ENCODE data around the gene C1orf159.
"Not testable (repeated sequence)": the region's sequence is repeated elsewhere in the genome, so short reads cannot be mapped to it uniquely, and the experiment has no call there.

The C1orf159 gene

DNA sequence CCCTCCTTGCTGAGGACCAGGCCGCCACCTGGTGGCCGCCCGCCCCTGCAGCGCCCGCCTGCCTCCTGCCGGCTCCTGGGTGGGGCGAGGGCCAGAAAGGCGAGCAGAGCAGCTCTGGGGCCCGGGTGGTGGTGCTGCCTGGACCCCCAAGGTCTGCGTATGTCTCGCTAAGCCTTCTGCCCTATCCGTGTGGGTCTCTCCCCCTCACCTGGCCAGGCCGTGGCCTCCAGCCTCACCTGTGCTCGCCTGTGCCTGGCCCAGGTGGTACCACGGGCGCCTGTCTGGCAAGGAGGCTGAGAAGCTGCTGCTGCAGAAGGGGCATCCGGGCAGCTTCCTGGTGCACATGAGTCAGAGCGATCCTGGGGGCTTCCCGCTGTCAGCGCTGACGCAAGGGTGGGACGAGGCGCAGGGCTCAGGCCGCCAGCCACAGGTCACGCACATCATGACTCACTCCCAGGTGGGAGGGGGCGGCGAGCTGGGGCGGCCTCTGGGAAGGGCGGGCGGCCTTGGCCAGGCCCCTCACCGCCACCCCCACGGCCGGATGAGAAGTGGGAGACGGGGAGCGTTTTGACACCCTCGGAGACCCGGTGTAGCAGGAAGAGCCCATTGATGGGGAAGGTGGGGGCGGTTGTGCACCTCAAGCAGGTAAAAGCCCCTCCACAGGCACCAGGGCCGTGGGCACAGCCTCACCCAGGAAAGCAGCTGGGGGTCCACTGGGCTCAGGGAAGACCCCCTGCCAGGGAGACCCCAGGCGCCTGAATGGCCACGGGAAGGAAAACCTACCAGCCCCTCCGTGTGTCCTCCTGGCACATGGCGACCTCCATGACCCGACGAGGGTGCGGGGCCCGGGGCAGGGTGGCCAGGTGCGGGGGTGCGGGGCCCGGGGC is 51.7 kb downstream of the C1orf159 start:
- DNase-seq: peak; percentile 96

DNA sequence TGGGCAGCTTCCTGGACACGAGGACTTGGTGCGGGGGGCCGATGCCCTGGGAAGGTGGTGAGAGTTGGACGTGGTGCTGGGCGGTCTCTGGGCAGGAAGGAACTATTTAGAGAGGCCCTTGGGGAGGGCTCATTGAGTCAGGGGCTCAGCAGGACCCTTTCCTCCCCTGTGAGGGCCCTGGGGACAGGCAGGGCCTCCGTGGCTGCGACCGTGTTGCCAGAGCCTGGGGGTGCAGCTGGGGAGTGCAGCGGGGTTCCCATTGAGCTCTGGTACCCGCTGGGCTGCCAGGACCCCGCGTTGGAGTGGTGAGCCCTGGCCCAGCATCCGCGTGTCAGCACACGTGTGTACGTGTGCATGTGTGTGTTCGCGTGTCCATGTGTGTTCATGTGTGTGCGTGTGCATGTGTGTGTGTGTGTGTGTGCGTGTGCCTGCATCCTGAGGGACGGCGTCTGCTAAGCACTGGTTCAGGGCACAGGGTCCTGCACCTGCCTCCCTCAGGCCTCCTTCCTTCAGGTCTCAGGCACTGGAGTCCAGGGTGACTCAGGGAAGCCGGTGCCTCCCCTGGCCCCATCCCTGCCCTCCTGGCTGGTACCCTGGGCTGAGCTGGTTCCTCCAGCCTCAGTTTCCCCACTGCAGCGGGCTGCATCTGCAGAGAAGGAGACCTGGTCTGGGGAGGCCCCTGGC is 52.5 kb downstream of the C1orf159 start:
- DNase-seq: no peak

DNA sequence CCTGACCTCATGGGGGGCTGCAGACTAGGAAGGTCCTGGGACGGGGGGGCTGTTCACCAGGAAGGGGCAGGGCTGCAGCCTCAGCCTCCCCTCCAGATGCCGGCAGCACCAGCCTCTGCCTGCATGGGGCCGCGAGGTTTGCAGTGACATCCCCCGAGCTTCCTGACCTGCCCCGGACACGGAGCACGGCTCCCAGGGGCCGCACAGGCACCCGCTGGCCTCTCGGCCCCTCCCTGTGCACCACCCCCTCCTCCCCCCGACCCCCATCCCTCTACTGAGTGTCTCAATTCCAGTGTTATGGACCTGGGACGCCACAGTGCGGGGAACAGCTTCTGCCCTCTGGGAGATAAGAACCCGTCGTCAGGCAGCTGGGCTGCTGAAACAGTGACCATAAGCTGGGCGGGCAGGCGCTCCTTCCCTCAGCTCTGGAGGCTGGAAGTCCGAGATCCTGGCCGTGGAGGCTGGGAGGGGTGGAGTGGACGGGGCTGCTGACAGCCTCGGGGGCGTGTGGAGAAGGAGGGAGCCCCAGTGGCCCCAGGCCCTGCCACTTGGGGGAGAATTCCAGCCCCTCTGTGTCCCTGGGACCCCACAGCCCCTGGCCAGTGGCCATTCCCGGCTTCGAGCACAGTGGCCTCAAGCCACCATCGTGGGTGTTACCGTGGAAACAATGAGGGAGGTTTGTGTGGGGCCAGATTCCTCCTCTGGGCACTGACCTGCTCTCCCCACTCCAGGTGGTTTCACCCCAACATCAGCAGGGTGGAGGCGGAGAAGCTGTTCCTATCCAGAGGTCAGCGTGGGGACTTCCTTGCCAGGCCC is 53.3 kb downstream of the C1orf159 start:
- DNase-seq: no peak

DNA sequence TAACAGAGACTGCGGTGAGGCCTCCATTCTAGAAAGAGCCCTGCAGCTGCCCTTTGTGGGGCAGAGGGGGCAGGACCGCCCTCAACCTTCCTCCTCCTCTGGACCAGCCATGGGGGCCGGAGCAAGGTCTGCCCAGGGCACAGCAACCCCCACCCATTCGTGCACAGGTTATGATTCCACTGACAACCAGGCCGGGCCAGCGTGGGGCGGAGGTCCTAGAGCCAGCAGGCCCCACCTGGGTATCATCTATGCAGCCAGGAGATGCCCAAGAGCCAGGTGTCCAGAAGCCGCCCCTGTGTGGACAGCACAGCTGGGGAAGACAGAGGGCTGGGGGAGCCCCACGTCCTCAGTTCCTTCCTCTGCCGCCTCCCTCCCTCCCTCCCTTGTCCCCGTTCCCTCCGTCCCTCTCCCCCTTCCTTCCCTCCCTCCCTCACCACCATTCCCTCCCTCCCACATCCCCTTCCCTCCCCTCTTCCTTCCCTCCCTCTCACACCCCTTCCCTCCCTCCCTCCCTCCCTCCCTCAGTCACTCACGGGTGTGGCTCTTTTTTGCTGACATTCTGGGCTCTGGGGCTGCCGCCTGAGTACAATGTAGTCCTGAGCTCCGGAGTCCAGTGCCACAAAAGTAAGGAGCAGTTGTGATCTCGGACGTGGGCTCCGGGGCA is 54.1 kb downstream of the C1orf159 start:
- DNase-seq: no peak

DNA sequence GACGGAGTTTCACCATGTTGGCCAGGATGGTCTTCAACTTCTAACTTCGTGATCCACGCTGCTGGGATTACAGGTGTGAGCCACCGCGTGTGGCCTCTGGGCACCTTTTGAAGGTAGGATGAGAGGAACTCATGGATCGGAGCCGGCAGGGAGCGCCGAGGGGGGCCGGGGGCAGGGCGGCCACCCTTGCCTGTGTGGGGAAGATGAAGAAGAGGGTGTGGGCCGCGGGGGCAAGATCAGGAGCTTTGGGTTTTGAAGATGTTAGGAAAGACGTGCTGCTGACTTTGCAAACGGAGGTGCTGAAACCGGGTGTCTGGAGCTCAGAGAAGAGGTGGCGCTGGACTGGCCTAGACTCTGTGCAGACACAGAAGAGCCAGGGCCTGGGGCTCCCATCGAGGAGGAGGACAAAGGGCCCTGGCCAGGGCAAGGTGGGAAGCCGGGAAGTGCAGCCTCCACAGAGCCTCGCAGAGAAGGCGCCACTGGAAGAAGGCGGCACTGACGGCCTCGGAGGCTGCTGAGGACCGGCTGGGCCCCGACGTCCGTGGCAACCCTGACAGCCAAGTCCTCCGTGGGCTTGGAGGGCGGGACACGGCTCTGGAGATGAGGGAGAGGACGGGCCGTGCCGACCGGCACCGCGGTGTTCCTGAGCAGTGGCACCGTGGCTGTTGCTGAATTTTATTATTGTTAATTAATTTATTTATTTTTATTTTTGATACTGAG is 55.4 kb downstream of the C1orf159 start:
- DNase-seq: no peak

DNA sequence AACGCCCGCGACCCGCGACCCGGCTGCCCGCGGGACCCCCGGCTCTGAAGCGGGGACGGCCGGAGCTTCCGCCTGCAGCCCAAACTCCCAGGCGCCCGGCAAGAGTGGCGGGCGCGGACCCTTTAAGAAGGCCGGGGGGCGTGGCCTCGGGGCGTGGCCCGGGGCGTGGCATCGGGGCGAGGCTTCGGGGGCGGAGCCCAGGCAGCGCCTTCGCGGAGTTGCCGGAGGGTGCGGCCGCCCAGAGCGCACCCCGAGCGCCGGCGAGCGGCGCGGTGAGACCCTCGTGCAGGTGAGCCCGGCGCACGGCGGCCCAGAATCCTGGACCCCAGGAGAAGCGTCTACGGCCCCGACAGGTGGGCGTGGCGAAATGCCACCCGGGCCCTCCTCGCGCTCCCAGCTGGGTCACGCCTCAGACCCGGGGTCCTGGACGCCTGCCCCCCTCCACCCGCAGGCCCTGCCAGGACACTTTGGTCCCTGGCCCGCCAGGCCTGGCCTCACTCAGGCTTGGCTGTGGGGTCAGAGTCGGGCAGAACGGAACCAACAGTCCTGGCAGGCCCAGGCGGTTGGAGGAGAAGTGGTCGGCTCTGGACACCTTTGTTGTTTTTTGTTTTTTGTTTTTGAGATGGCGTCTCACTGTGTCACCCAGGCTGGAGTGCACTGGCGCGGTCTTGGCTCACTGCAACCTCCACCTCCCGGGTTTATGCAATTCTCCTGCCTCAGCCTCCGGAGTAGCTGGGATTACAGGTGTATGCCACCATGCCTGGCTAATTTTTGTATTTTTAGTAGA is 56.2 kb downstream of the C1orf159 start:
- peak; percentile 94 for DNase-seq

DNA sequence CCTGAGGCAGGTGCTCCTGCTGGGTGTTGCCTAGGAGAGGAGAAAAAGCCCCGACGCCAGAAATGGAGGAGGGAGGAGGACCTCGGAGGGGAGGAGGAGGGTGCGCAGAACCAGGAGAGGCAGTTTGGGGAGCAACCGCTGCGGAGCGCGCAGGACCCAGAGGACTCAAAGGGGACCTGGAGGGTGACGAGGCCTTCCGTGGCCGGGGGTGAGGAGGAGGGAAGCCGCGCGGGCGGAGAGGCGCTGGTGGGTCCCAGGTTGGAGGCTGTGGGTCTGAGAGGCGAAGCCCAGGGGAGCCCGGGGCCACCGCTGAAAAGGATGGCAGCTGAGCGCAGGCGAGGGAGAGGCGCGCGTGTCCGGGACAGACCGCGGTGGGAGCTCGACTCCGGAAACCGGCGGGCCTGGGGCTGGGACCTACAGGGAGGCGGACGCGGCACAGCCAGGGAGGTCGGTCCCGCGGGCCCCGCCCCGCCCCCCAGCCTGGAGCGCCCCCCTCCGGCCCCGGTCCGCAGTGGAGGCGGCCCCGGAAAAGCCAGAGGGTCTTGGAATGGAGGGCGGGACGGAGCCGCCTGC is 56.9 kb downstream of the C1orf159 start:
- peak; percentile 57 for DNase-seq

DNA sequence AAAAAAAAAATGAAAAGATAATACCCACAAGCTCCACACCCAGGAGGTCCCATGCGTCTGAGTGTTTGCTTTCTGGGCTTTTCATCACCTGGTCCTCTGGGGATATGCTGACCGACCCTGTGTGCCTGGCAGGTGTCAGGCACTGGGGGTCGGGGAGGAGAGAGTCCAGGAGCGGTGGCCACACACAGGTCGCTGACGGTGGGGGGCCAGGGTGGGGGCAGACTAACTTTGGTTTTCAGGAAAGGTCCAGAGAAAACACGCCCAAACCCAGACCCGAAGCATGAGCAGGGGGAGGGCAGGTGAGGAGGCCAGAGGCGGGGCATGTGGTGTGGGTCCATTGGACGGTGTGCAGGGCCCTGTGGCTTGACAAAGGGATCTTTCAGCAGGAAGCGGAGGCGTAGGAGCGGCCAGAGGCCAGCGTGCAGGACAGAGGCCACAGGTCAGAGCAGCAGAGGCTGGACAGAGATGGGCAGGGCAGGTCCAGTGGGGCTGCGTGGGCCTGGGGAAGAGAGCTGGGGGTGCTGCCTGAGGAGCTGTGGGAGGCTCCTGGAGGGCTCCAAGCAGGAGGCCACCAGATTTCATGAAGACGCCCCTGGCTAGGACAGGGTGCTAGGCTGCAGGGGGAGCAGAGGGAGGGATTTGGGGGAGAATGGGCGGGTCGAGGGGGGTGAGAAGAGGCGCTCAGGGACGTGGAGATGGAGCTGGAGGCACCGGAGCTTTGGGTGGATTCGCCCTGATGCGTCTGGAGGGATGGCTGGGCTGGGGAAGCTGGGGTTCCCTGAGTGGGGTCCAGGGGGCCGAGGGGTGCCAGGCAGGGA is 57.6 kb downstream of the C1orf159 start:
- no peak for DNase-seq

DNA sequence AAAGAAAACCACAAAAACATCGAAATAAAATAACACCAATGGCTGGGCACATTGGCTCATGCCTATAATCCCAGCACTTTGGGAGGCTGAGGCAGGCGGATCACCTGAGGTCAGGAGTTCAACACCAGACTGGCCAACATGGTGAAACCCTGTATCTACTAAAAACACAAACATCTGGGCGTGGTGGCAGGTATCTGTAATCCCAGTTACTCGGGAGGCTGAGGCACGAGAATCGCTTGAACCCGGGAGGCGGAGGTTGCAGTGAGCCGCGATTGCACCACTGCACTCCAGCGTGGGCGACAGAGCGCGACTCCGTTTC is 58.2 kb downstream of the C1orf159 start:
- not testable (repeated sequence) for DNase-seq

DNA sequence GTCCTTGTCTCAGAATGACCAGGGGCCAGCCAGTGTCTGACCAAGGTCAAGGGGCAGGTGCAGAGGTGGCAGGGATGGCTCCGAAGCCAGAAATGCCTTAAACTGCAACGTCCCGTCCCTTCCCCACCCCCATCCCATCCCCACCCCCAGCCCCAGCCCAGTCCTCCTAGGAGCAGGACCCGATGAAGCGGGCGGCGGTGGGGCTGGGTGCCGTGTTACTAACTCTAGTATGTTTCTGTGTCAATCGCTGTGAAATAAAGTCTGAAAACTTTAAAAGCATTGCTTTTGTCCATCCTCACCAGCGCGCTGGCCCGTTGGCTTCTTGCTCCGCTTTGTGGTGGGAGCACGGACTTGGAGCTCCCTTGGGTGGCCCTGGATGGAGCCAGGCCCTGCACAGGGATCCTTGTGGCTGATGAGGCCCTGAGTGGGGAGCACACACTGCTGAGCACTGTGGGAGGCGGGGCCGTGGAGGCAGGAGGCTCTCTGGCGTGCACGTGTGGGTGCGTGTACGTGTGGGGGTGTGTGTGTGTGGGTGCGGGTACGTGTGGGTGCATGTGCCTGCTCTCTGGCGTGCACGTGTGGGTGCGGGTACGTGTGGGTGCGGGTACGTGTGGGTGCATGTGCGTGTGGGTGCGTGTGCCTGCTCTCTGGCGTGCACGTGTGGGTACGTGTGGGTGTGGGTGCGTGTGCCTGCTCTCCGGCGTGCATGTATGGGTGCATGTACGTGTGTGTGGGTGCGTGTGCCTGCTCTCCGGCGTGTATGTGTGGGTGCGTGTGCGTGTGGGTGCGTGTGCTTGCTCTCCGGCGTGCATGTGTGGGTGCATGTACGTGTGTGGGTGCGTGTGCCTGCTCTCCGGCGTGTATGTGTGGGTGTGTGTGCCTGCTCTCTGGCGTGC is 59.8 kb downstream of the C1orf159 start:
- DNase-seq: no peak

DNA sequence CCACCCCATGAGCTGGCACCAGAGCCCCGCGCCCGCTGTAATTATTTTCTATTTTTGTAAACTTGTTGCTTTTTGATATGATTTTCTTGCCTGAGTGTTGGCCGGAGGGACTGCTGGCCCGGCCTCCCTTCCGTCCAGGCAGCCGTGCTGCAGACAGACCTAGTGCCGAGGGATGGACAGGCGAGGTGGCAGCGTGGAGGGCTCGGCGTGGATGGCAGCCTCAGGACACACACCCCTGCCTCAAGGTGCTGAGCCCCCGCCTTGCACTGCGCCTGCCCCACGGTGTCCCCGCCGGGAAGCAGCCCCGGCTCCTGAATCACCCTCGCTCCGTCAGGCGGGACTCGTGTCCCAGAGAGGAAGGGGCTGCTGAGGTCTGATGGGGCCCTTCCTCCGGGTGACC is 60.9 kb downstream of the C1orf159 start:
- no peak for DNase-seq

DNA sequence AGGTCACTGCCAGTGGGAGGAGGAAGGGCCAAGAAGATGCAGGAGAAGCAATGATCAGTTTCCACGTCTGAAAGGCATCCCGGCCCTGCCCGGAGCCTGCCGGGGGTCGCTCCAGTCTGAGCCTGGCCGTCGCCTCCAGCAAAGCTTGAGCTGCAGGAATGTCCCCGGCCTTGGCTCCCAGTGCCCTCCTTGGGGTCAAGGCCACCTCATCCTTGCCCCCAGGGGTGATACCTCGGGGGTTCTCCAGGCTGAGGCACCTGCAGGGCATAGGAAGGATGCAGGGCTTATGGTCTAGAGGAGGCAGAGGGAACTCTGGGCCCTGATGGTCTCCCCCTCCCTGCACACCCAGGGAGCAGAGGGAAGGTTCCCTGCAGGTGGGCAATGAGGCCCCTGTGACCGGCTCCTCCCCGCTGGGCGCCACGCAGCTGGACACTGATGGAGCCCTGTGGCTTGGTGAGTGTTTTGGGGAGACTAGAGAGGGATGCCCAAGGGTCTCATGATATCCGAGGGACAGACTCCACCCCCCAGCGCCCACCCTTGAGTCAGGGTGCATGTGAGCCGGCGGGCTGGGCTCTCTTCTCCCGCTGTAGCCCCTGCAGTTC is 61.7 kb downstream of the C1orf159 start:
- no peak for DNase-seq

DNA sequence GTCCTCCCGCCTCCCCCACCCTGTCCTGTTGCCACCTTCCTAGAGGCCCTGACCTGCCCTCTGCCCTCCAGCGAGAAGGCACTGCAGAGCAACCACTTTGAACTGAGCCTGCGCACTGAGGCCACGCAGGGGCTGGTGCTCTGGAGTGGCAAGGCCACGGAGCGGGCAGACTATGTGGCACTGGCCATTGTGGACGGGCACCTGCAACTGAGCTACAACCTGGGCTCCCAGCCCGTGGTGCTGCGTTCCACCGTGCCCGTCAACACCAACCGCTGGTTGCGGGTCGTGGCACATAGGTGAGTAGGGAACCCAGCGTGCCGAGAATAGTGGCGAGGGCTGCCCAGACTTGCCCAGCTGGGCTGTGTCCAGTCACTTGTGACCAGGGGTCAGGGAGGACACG is 62.2 kb downstream of the C1orf159 start:
- DNase-seq: no peak

DNA sequence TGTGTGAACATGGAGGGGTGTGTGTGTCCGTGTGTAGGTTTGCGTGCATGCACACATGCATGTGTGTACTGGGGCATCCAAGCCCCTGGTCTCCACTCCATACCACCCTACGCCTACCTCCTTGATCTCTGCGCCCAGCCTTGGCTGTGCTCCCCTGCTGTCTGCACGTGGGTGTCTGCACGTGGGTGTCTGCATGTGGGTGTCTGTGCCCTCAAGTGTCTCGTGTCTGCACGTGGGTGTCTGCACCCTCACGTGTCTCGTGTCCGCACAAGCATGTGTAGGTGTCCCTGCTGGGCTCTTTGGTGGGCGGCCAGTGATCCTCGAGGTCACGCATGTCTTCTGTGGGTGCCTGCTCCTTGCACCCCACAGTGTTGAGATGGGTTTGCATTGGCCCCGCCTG is 62.9 kb downstream of the C1orf159 start:
- DNase-seq: no peak

DNA sequence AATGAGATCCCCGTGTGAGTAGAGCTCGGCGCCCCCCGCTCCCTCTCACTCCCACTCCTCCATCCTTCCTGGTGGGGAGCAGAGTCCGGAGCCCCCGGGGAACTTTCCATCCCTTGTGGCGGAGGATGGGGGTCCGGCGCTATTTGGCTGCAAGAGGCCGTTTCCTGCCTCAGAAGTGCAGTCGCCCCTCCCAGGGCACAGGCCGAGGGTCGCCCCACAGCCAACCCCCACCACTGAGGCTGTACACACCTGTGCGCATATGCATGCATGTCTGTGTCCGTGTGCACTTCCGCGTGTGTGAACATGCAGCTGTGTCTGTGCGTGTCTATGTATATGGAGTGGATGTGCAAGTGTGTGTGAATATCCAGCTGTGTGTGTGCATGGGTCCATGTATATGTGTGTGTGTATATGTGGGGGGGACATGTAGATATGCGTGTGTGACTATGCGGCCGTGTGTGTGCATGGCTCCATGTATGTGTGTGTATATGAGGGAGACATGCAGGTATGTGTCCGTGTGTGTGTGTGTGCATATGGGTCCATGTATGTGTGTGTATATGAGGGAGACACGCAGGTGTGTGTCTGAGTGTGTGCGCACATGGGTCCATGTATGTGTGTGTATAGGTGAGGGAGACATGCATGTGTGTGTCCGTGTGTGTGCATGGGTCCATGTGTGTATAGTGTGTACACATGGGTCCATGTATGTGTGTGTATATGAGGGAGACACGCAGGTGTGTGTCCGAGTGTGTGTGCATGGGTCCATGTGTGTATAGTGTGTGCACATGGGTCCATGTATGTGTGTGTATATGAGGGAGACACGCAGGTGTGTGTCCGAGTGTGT is 63.7 kb downstream of the C1orf159 start:
- no peak for DNase-seq

DNA sequence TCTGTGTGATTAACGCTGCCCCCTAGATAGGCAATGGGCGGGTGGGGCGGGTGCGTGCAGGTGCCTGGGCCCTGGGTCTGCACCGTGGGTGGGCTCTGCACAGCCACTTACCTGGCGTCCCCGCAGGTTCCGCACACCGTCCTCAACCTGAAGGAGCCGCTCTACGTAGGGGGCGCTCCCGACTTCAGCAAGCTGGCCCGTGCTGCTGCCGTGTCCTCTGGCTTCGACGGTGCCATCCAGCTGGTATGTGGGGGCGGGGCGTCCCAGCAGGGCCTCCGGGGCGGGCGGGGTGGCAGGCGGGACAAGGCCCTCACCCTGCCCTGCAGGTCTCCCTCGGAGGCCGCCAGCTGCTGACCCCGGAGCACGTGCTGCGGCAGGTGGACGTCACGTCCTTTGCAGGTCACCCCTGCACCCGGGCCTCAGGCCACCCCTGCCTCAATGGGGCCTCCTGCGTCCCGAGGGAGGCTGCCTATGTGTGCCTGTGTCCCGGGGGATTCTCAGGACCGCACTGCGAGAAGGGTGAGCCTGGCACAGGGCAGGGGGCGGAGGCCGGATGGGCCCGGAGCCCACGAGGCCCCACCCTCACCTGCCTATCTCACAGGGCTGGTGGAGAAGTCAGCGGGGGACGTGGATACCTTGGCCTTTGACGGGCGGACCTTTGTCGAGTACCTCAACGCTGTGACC is 64.6 kb downstream of the C1orf159 start:
- no peak for DNase-seq

DNA sequence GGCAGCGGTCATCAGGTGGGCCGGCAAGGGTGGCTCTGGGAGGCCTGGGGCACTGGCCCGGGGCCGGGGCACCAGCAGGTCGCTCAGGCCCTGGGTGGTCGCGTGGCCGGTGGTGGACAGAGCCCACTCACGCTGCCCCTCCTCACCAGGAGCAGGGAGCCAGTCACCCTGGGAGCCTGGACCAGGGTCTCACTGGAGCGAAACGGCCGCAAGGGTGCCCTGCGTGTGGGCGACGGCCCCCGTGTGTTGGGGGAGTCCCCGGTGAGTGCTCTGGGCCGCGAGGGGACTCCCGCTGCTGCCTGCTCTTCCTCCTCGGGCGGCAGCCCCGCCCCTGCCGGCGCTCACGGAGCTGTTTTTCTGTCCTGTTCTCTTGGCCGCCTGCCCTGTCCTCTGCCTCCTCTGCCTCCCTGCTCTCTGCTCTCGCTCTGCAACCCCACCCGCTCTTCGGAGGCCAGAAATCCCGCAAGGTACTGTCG is 65.3 kb downstream of the C1orf159 start:
- no peak for DNase-seq
